ENCODE measurements around the gene PNKD. TPM values are rescaled to one million over a fixed set of nuclear protein-coding genes. Genes with fewer than 3 reads are reported as not detected.

PNKD gene
- total RNA-seq, 1 donor from 2014 or later = 18.6 TPM

- Mint-ChIP-seq H3K9me3 (peaks cover 4% of the 10 kb centered on the region), H3K27me3 (ENCODE audit: insufficient read depth) (peaks cover 9% of the 10 kb centered on the region), H3K4me3 (no peak overlapping the region), H3K36me3 (ENCODE audit: low read depth) (no peaks in the 10 kb centered on the region), H3K27ac (no peak overlapping the region), H3K4me1 (ENCODE audit: low read depth) (no peaks in the 10 kb centered on the region)
- intact Hi-C loops (cut with micrococcal nuclease) = loop anchor here (2.0 to 10.0 kb wide), 2 partner anchors 65 to 173 kb away; partner anchors contain the start of gene TMBIM1
- no peak for DNase-seq (ENCODE audit: low spot score)
These were observed 87.2 kb downstream of the PNKD start for GRCh38 chr2:218357236-218358177.

GRCh38 chr2:218360453-218360852 is 90.1 kb downstream of the PNKD start:
- Mint-ChIP-seq H3K9me3 (no peaks in the 10 kb centered on the region), H3K36me3 (ENCODE audit: low read depth) (no peaks in the 10 kb centered on the region), H3K4me1 (ENCODE audit: low read depth) (no peaks in the 10 kb centered on the region), H3K27me3 (ENCODE audit: insufficient read depth) (peaks cover 9% of the 10 kb centered on the region), H3K4me3 (no peak overlapping the region), H3K27ac (no peak overlapping the region)
- no peak for DNase-seq (ENCODE audit: low spot score)
- intact Hi-C loops (cut with micrococcal nuclease) = no loop called here

GRCh38 chr2:218362606-218363005 is 92.3 kb downstream of the PNKD start:
- H3K4me3 Mint-ChIP-seq = no peak overlapping the region
- no peaks in the 10 kb centered on the region for H3K4me1 Mint-ChIP-seq (ENCODE audit: low read depth)
- peaks cover 17% of the 10 kb centered on the region for H3K27me3 Mint-ChIP-seq (ENCODE audit: insufficient read depth)
- no peaks in the 10 kb centered on the region for H3K36me3 Mint-ChIP-seq (ENCODE audit: low read depth)
- no peak for DNase-seq (ENCODE audit: low spot score)
- H3K9me3 Mint-ChIP-seq = no peaks in the 10 kb centered on the region
- intact Hi-C loops (cut with micrococcal nuclease) = no loop called here
- no peak overlapping the region for H3K27ac Mint-ChIP-seq

GRCh38 chr2:218363736-218364135 is 93.4 kb downstream of the PNKD start:
- no peak for DNase-seq (ENCODE audit: low spot score)
- Mint-ChIP-seq H3K9me3 (no peaks in the 10 kb centered on the region), H3K4me1 (ENCODE audit: low read depth) (peaks cover 7% of the 10 kb centered on the region), H3K27me3 (ENCODE audit: insufficient read depth) (peaks cover 23% of the 10 kb centered on the region), H3K36me3 (ENCODE audit: low read depth) (no peaks in the 10 kb centered on the region), H3K27ac (no peak overlapping the region), H3K4me3 (no peak overlapping the region)
- intact Hi-C loops (cut with micrococcal nuclease) = no loop called here

- Mint-ChIP-seq H3K4me3 (no peak overlapping the region), H3K27ac (no peak overlapping the region), H3K9me3 (no peaks in the 10 kb centered on the region), H3K27me3 (ENCODE audit: insufficient read depth) (peaks cover 28% of the 10 kb centered on the region), H3K4me1 (ENCODE audit: low read depth) (peaks cover 7% of the 10 kb centered on the region), H3K36me3 (ENCODE audit: low read depth) (no peaks in the 10 kb centered on the region)
- intact Hi-C loops (cut with micrococcal nuclease) = no loop called here
- no peak for DNase-seq (ENCODE audit: low spot score)
These were observed 93.9 kb downstream of the PNKD start for GRCh38 chr2:218364196-218364595.

- Mint-ChIP-seq H3K9me3 (no peaks in the 10 kb centered on the region), H3K27ac (no peak overlapping the region), H3K27me3 (ENCODE audit: insufficient read depth) (peaks cover 42% of the 10 kb centered on the region), H3K4me1 (ENCODE audit: low read depth) (peaks cover 7% of the 10 kb centered on the region), H3K4me3 (peak overlapping the region; percentile 66), H3K36me3 (ENCODE audit: low read depth) (no peaks in the 10 kb centered on the region)
- no peak for DNase-seq (ENCODE audit: low spot score)
- intact Hi-C loops (cut with micrococcal nuclease) = loop anchor here (2.0 to 5.0 kb wide), 2 partner anchors 50 to 66 kb away; no protein-coding TSS in a partner anchor
These were observed 96.5 kb downstream of the PNKD start for GRCh38 chr2:218366621-218367414.

GRCh38 chr2:218367415-218368149 is 97.3 kb downstream of the PNKD start:
- peaks cover 42% of the 10 kb centered on the region for H3K27me3 Mint-ChIP-seq (ENCODE audit: insufficient read depth)
- intact Hi-C loops (cut with micrococcal nuclease) = loop anchor here (2.0 to 5.0 kb wide), 4 partner anchors 27 to 67 kb away; no protein-coding TSS in a partner anchor
- peak; percentile 64 for DNase-seq (ENCODE audit: low spot score)
- H3K4me1 Mint-ChIP-seq (ENCODE audit: low read depth) = peaks cover 7% of the 10 kb centered on the region
- H3K27ac Mint-ChIP-seq = peak overlapping the region; percentile 61
- H3K36me3 Mint-ChIP-seq (ENCODE audit: low read depth) = no peaks in the 10 kb centered on the region
- H3K4me3 Mint-ChIP-seq = peak overlapping the region; percentile 78
- no peaks in the 10 kb centered on the region for H3K9me3 Mint-ChIP-seq

GRCh38 chr2:218368150-218368528 is 97.8 kb downstream of the PNKD start:
- peak overlapping the region; percentile 61 for H3K27ac Mint-ChIP-seq
- intact Hi-C loops (cut with micrococcal nuclease) = loop anchor here (2.0 to 5.0 kb wide), 3 partner anchors 27 to 51 kb away; no protein-coding TSS in a partner anchor
- H3K27me3 Mint-ChIP-seq (ENCODE audit: insufficient read depth) = peaks cover 42% of the 10 kb centered on the region

GRCh38 chr2:218368621-218369153 is 98.4 kb downstream of the PNKD start:
- intact Hi-C loops (cut with micrococcal nuclease) = loop anchor here (2.0 to 5.0 kb wide), 3 partner anchors 26 to 51 kb away; no protein-coding TSS in a partner anchor
- H3K27ac Mint-ChIP-seq = no peak overlapping the region

More at GRCh38 chr2:218368150-218368528, 97.8 kb downstream of the PNKD start:
- no peak for DNase-seq (ENCODE audit: low spot score)
- Mint-ChIP-seq H3K36me3 (ENCODE audit: low read depth) (no peaks in the 10 kb centered on the region), H3K4me3 (peak overlapping the region; percentile 78), H3K9me3 (no peaks in the 10 kb centered on the region), H3K4me1 (ENCODE audit: low read depth) (peaks cover 7% of the 10 kb centered on the region)

GRCh38 chr2:218369330-218369729 is 99.0 kb downstream of the PNKD start:
- Mint-ChIP-seq H3K36me3 (ENCODE audit: low read depth) (no peaks in the 10 kb centered on the region), H3K4me1 (ENCODE audit: low read depth) (peaks cover 7% of the 10 kb centered on the region), H3K27ac (no peak overlapping the region), H3K27me3 (ENCODE audit: insufficient read depth) (peaks cover 43% of the 10 kb centered on the region), H3K4me3 (peak overlapping the region; percentile 51), H3K9me3 (no peaks in the 10 kb centered on the region)
- no peak for DNase-seq (ENCODE audit: low spot score)
- intact Hi-C loops (cut with micrococcal nuclease) = loop anchor here (2.0 to 5.0 kb wide), 3 partner anchors 25 to 52 kb away; no protein-coding TSS in a partner anchor

More at GRCh38 chr2:218368621-218369153, 98.4 kb downstream of the PNKD start:
- H3K36me3 Mint-ChIP-seq (ENCODE audit: low read depth) = no peaks in the 10 kb centered on the region
- peaks cover 7% of the 10 kb centered on the region for H3K4me1 Mint-ChIP-seq (ENCODE audit: low read depth)
- no peak for DNase-seq (ENCODE audit: low spot score)
- no peaks in the 10 kb centered on the region for H3K9me3 Mint-ChIP-seq
- H3K27me3 Mint-ChIP-seq (ENCODE audit: insufficient read depth) = peaks cover 44% of the 10 kb centered on the region
- peak overlapping the region; percentile 78 for H3K4me3 Mint-ChIP-seq

- Mint-ChIP-seq H3K9me3 (no peaks in the 10 kb centered on the region), H3K27me3 (ENCODE audit: insufficient read depth) (peaks cover 42% of the 10 kb centered on the region), H3K4me3 (no peak overlapping the region), H3K27ac (no peak overlapping the region), H3K36me3 (ENCODE audit: low read depth) (no peaks in the 10 kb centered on the region), H3K4me1 (ENCODE audit: low read depth) (peaks cover 7% of the 10 kb centered on the region)
- intact Hi-C loops (cut with micrococcal nuclease) = no loop called here
- no peak for DNase-seq (ENCODE audit: low spot score)
These were observed 100.2 kb downstream of the PNKD start for GRCh38 chr2:218370410-218371063.
